ENCODE measurements around the gene TYK2.

The TYK2 gene

GRCh38 chr19:10309423-10309822, 70.9 kb downstream of the TYK2 start, which contains the start of gene ZGLP1:
Gene ZGLP1, minus strand, starts transcription at chr19:10309815.
- no peaks in the 10 kb centered on the region for H3K9me3 ChIP-seq (ENCODE audit: control insufficient read depth, insufficient read depth, low read length)
- no peak within 1 kb of the TSS for H3K27ac ChIP-seq (ENCODE audit: low read length)
- no peaks in the 10 kb centered on the region for H3K27me3 ChIP-seq (ENCODE audit: control insufficient read depth, insufficient read depth, low read length)
- no peaks in the 10 kb centered on the region for H3K36me3 ChIP-seq (ENCODE audit: control insufficient read depth, insufficient read depth, low read length)
- no peak within 1 kb of the TSS for H3K4me3 ChIP-seq (ENCODE audit: low read length)
- WGBS (ENCODE audit: insufficient coverage, insufficient read length): no CpG with 5 or more reads among the region's 24 CpGs
- H3K4me1 ChIP-seq (ENCODE audit: control insufficient read depth, insufficient read depth, low read length): no peaks in the 10 kb centered on the region
- no peak for DNase-seq (ENCODE audit: low read depth, low spot score)

- Histone ChIP-seq H3K9me3 (ENCODE audit: control insufficient read depth, insufficient read depth, low read length) (no peaks in the 10 kb centered on the region), H3K27me3 (ENCODE audit: control insufficient read depth, insufficient read depth, low read length) (no peaks in the 10 kb centered on the region), H3K4me3 (ENCODE audit: low read length) (no peak overlapping the region), H3K27ac (ENCODE audit: low read length) (no peak overlapping the region), H3K36me3 (ENCODE audit: control insufficient read depth, insufficient read depth, low read length) (no peaks in the 10 kb centered on the region), H3K4me1 (ENCODE audit: control insufficient read depth, insufficient read depth, low read length) (no peaks in the 10 kb centered on the region)
- no peak for DNase-seq (ENCODE audit: low read depth, low spot score)
- no CpG with 5 or more reads among the region's 5 CpGs for WGBS (ENCODE audit: insufficient coverage, insufficient read length)
Observed at GRCh38 chr19:10306327-10306726, 74.0 kb downstream of the TYK2 start.

- H3K27me3 ChIP-seq (ENCODE audit: control insufficient read depth, insufficient read depth, low read length): no peaks in the 10 kb centered on the region
- no peak overlapping the region for H3K4me3 ChIP-seq (ENCODE audit: low read length)
Observed at GRCh38 chr19:10305139-10305806, 75.1 kb downstream of the TYK2 start.

More at GRCh38 chr19:10305139-10305806, 75.1 kb downstream of the TYK2 start:
- Histone ChIP-seq H3K27ac (ENCODE audit: low read length) (no peak overlapping the region), H3K9me3 (ENCODE audit: control insufficient read depth, insufficient read depth, low read length) (no peaks in the 10 kb centered on the region), H3K4me1 (ENCODE audit: control insufficient read depth, insufficient read depth, low read length) (no peaks in the 10 kb centered on the region), H3K36me3 (ENCODE audit: control insufficient read depth, insufficient read depth, low read length) (no peaks in the 10 kb centered on the region)
- WGBS (ENCODE audit: insufficient coverage, insufficient read length): no CpG with 5 or more reads among the region's 17 CpGs
- no peak for DNase-seq (ENCODE audit: low read depth, low spot score)

Measured in iPS DF 6.9 (cell line).